ENCODE measurements around the gene C1orf141. TPM values are rescaled to one million over a fixed set of nuclear protein-coding genes. Genes with fewer than 3 reads are reported as not detected.

The C1orf141 gene
- total RNA-seq, result not detected
- long read RNA-seq, result 0 reads

- H3K36me3 ChIP-seq, result no peaks in the 10 kb centered on the region
- peaks cover 7% of the 10 kb centered on the region for H3K27me3 ChIP-seq (ENCODE audit: low read depth)
- H3K4me1 ChIP-seq, result no peaks in the 10 kb centered on the region
- H3K4me3 ChIP-seq, result peak within 1 kb of the TSS; percentile 59
- no peak for DNase-seq
- H3K9me3 ChIP-seq (replicated peaks), result no peaks in the 10 kb centered on the region
- no peak within 1 kb of the TSS for H3K27ac ChIP-seq (replicated peaks)
- TF ChIP-seq, protein P1, sequence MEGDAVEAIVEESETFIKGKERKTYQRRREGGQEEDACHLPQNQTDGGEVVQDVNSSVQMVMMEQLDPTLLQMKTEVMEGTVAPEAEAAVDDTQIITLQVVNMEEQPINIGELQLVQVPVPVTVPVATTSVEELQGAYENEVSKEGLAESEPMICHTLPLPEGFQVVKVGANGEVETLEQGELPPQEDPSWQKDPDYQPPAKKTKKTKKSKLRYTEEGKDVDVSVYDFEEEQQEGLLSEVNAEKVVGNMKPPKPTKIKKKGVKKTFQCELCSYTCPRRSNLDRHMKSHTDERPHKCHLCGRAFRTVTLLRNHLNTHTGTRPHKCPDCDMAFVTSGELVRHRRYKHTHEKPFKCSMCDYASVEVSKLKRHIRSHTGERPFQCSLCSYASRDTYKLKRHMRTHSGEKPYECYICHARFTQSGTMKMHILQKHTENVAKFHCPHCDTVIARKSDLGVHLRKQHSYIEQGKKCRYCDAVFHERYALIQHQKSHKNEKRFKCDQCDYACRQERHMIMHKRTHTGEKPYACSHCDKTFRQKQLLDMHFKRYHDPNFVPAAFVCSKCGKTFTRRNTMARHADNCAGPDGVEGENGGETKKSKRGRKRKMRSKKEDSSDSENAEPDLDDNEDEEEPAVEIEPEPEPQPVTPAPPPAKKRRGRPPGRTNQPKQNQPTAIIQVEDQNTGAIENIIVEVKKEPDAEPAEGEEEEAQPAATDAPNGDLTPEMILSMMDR (IDR thresholded peaks at IDR 0.05; ENCODE audit: borderline replicate concordance), result no peak
- intact Hi-C loops (cut with micrococcal nuclease), result no loop called here
Observed at GRCh38 chr1:67134695-67135094, at the start of gene C1orf141. TSS of gene C1orf141 (minus strand) at chr1:67134970. CDS start at chr1:67127240, 7,730 bp downstream.

GRCh38 chr1:67175530-67176087, 40.8 kb upstream of the C1orf141 start:
- Histone ChIP-seq H3K4me1 (no peaks in the 10 kb centered on the region), H3K27me3 (ENCODE audit: low read depth) (no peaks in the 10 kb centered on the region), H3K4me3 (no peak overlapping the region), H3K9me3 (replicated peaks) (no peaks in the 10 kb centered on the region), H3K27ac (replicated peaks) (no peak overlapping the region), H3K36me3 (no peaks in the 10 kb centered on the region)
- TF ChIP-seq, protein P1 (IDR thresholded peaks at IDR 0.05; ENCODE audit: borderline replicate concordance), result no peak
- no peak for DNase-seq
- intact Hi-C loops (cut with micrococcal nuclease), result no loop called here

DNA sequence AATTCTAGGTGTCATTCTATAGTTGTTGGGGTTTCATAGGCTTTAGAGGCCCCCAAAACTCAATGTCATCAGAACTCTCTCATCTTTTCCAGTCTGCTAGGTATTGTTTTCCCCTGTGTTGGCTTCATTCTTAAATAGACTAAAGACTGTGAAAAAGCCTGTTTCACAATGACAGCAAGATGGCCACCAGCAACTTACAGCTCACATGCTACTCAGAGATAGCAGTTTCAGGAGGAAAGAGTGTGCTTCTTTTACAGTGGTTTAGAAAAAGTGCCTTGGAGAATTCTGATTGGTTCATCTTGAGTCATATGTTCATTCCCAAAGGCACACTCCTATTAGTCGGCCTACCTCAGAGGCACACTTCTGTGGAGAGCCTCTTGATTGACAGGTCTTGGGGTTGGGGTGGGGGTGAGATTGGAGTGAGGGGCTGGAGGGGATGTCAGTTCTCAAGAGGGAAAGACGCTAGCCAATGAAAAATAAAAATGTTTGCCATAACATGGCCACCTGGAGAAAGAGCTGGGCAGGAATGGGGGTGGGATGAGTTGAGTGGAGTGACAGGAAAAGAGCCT, 40.0 kb upstream of the C1orf141 start:
- intact Hi-C loops (cut with micrococcal nuclease), result no loop called here
- no peak for DNase-seq
- TF ChIP-seq, protein P1 (IDR thresholded peaks at IDR 0.05; ENCODE audit: borderline replicate concordance), result no peak
- Histone ChIP-seq H3K9me3 (replicated peaks) (no peaks in the 10 kb centered on the region), H3K4me3 (no peak overlapping the region), H3K36me3 (no peaks in the 10 kb centered on the region), H3K4me1 (no peaks in the 10 kb centered on the region), H3K27ac (replicated peaks) (no peak overlapping the region), H3K27me3 (ENCODE audit: low read depth) (no peaks in the 10 kb centered on the region)

DNA sequence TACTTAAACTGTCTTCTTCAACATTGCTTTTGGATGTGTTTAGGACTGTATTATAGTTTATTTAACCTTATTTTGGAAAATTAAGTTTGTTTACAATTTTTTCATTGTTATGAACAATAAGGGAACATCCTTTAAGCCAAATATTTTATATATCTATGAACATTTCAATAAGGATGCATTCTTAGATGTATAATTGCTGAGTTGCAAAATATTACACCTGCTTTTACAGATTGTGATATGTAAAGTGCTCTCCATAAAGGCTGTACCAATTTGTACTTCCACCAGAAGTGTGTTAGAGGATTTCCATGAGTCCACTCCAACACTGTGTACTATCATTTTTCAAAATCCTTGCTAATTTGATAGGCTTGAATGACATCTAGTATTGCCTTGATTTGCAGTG, 39.2 kb upstream of the C1orf141 start:
- DNase-seq, result no peak
- H3K36me3 ChIP-seq, result no peaks in the 10 kb centered on the region
- no peak overlapping the region for H3K4me3 ChIP-seq
- intact Hi-C loops (cut with micrococcal nuclease), result no loop called here
- no peak overlapping the region for H3K27ac ChIP-seq (replicated peaks)
- no peaks in the 10 kb centered on the region for H3K9me3 ChIP-seq (replicated peaks)
- H3K4me1 ChIP-seq, result no peaks in the 10 kb centered on the region
- TF ChIP-seq, protein P1 (IDR thresholded peaks at IDR 0.05; ENCODE audit: borderline replicate concordance), result no peak
- H3K27me3 ChIP-seq (ENCODE audit: low read depth), result no peaks in the 10 kb centered on the region

GRCh38 chr1:67171978-67172377, 37.2 kb upstream of the C1orf141 start:
- H3K9me3 ChIP-seq (replicated peaks), result no peaks in the 10 kb centered on the region
- H3K36me3 ChIP-seq, result no peaks in the 10 kb centered on the region
- no peak for DNase-seq
- no peak overlapping the region for H3K27ac ChIP-seq (replicated peaks)
- H3K4me1 ChIP-seq, result peaks cover 8% of the 10 kb centered on the region
- no peak overlapping the region for H3K4me3 ChIP-seq
- intact Hi-C loops (cut with micrococcal nuclease), result no loop called here
- TF ChIP-seq, protein P1 (IDR thresholded peaks at IDR 0.05; ENCODE audit: borderline replicate concordance), result no peak
- no peaks in the 10 kb centered on the region for H3K27me3 ChIP-seq (ENCODE audit: low read depth)

Data from left ventricle myocardium inferior (tissue), 1 donor.